Measurements from ENCODE around the gene KPNA4. TPM values are rescaled to one million over a fixed set of nuclear protein-coding genes. Genes with fewer than 3 reads are reported as not detected.

Gene KPNA4
- total RNA-seq, 4 donors from 2014 or later = 19.9 to 34.7 (median 23.4) TPM

DNA sequence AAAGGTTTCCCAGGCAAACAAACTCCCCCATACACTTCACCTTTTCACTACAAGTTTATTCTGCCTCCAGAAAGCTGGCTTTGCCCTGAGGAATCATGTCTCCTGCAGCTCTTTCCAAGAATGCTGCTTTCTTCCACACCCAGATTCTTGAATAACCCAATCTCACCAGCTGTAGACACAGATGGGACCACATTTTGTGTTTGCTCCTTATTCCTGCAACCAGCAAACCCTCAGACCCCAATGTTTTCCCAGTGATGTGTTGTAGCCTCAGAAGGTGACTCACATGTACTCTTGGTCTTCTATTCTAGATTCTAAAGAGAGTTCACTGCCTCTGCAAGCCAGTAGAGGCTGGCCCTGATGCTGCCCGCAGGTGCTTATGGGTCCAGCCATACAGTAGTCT lies 92.2 kb downstream of the KPNA4 start:
- no peak for DNase-seq
- Histone ChIP-seq H3K9me3 (peaks cover 0 to 15% (median 9%) of the 10 kb centered on the region in 3 donors), H3K36me3 (no peaks in the 10 kb centered on the region), H3K27ac (no peak overlapping the region), H3K27me3 (peaks cover 0 to 5% (median 0%) of the 10 kb centered on the region in 4 donors), H3K4me1 (no peaks in the 10 kb centered on the region), H3K4me3 (no peak overlapping the region)
- 40 to 100% methylated on average over 1 of the region's 1 CpG for WGBS, 2 donors
- intact Hi-C loops (cut with DNase I) = no loop called here
- TF ChIP-seq POLR2A (IDR thresholded peaks at IDR 0.05) = no peak
- TF ChIP-seq, protein P1, sequence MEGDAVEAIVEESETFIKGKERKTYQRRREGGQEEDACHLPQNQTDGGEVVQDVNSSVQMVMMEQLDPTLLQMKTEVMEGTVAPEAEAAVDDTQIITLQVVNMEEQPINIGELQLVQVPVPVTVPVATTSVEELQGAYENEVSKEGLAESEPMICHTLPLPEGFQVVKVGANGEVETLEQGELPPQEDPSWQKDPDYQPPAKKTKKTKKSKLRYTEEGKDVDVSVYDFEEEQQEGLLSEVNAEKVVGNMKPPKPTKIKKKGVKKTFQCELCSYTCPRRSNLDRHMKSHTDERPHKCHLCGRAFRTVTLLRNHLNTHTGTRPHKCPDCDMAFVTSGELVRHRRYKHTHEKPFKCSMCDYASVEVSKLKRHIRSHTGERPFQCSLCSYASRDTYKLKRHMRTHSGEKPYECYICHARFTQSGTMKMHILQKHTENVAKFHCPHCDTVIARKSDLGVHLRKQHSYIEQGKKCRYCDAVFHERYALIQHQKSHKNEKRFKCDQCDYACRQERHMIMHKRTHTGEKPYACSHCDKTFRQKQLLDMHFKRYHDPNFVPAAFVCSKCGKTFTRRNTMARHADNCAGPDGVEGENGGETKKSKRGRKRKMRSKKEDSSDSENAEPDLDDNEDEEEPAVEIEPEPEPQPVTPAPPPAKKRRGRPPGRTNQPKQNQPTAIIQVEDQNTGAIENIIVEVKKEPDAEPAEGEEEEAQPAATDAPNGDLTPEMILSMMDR (IDR thresholded peaks at IDR 0.05) = no peak

DNA sequence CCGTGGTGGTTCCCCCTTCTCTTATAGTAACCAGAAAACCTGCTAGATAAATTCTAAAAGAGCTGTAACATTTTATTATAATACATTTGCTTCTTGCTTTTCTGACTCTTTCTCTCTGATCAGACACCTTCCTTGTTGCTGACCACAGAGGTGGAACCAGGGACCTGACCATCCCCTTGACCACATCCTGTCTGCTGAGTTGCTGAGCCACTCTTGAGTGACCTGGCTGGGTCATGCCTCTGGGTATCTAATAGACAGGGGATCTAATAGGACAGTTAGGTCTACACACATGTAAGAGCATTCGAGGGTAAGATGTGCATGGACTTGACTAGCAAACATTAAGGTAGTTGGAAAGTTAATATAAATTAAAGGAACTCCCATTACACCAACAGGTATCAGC lies 93.0 kb downstream of the KPNA4 start:
- Histone ChIP-seq H3K27me3 (peaks cover 0 to 8% (median 0%) of the 10 kb centered on the region in 4 donors), H3K27ac (no peak overlapping the region), H3K4me1 (no peaks in the 10 kb centered on the region), H3K9me3 (peaks cover 0 to 15% (median 9%) of the 10 kb centered on the region in 3 donors), H3K4me3 (no peak overlapping the region), H3K36me3 (no peaks in the 10 kb centered on the region)
- TF ChIP-seq POLR2A (IDR thresholded peaks at IDR 0.05) = no peak
- TF ChIP-seq, protein P1 (IDR thresholded peaks at IDR 0.05) = no peak
- 59 to 73% methylated on average over 2 of the region's 2 CpGs for WGBS, 2 donors
- intact Hi-C loops (cut with DNase I) = no loop called here
- no peak for DNase-seq

DNA sequence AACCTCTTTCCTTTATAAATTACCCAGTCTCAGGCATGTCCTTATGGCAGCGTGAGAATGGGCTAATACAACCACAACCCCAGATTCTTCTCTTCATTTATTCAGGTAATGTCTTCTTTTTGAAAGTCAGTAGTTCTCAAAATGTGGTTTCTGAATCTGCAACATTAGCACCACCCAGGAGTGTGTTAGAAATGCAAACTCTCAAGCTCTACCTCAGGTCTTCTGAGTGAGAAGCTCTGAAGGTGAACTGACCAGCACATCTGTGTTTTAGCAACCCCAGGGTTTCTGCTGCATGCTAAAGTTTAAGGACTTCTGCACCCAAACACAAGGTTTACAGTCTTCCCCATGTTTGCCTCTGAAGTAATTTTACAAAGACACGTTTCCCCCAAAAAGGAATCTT lies 93.5 kb downstream of the KPNA4 start:
- DNase-seq = no peak
- TF ChIP-seq, protein P1 (IDR thresholded peaks at IDR 0.05) = no peak
- TF ChIP-seq POLR2A (IDR thresholded peaks at IDR 0.05) = no peak
- WGBS, 2 donors = 47 to 72% methylated on average over 2 of the region's 2 CpGs
- H3K27me3 ChIP-seq = peaks cover 0 to 8% (median 0%) of the 10 kb centered on the region in 4 donors
- no peak overlapping the region for H3K4me3 ChIP-seq
- peaks cover 0 to 15% (median 9%) of the 10 kb centered on the region in 3 donors for H3K9me3 ChIP-seq
- H3K27ac ChIP-seq = no peak overlapping the region
- H3K4me1 ChIP-seq = no peaks in the 10 kb centered on the region
- intact Hi-C loops (cut with DNase I) = no loop called here
- no peaks in the 10 kb centered on the region for H3K36me3 ChIP-seq

DNA sequence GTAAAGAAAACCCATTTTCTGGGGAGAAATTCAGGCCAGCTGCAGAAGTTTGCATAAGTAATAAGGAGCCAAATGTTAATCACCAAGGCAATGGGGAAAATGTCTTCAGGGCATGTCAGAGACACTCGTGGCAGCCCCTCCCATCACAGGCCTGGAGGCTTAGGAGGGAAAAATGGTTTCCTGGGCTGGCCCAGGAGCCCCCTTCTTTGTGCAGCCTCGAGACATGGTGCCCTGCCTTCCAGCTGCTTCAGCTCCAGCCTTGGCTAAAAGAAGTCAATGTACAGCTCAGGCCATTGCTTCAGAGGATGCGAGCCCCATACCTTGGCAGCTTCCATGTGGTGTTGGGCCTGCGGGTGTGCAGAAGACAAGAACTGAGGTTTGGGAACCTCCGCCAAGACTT lies 95.2 kb downstream of the KPNA4 start:
- H3K9me3 ChIP-seq = peaks cover 0 to 15% (median 9%) of the 10 kb centered on the region in 3 donors
- no peak overlapping the region for H3K27ac ChIP-seq
- H3K36me3 ChIP-seq = no peaks in the 10 kb centered on the region
- intact Hi-C loops (cut with DNase I) = no loop called here
- H3K4me3 ChIP-seq = no peak overlapping the region
- TF ChIP-seq, protein P1 (IDR thresholded peaks at IDR 0.05) = no peak
- no peak for TF ChIP-seq POLR2A (IDR thresholded peaks at IDR 0.05)
- 64 to 78% methylated on average over 1 to 4 of the region's 5 CpGs for WGBS, 2 donors
- H3K4me1 ChIP-seq = no peaks in the 10 kb centered on the region
- H3K27me3 ChIP-seq = peaks cover 0 to 13% (median 0%) of the 10 kb centered on the region in 4 donors
- DNase-seq = no peak

DNA sequence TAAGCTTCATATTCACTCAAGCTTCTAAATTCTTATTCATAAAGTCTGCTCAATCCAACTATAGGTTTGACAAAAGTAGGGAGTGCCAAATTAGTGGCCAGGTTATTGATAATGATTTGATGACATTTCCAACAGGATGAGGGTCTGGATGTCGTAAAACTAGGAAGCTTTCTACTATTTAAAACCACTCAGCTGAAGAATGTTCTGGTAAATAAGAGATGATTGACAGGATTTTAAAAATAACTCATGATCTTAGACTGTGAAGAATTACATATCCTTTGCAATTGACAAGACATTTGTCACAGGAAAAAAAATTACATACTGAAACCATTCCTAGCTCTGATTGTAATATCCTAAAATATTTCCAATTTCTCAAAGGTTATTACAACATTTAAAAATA lies 100.4 kb downstream of the KPNA4 start:
- Histone ChIP-seq H3K4me3 (no peak overlapping the region), H3K27ac (no peak overlapping the region), H3K4me1 (no peaks in the 10 kb centered on the region), H3K9me3 (peaks cover 0 to 2% (median 1%) of the 10 kb centered on the region in 3 donors), H3K27me3 (peaks cover 0 to 25% (median 0%) of the 10 kb centered on the region in 4 donors), H3K36me3 (no peaks in the 10 kb centered on the region)
- WGBS, 2 donors = 45 to 83% methylated on average over 1 of the region's 1 CpG
- TF ChIP-seq POLR2A (IDR thresholded peaks at IDR 0.05) = no peak
- TF ChIP-seq, protein P1 (IDR thresholded peaks at IDR 0.05) = no peak
- no peak for DNase-seq
- intact Hi-C loops (cut with DNase I) = no loop called here
